ENCODE results near the gene APIP. TPM values are rescaled to one million over a fixed set of nuclear protein-coding genes. Genes with fewer than 3 reads are reported as not detected.

APIP gene
- polyA plus RNA-seq, 1 donor (not counting 4 experiments of a cell fraction or from before 2014, with no cell fraction given), result 10.9 TPM

DNA sequence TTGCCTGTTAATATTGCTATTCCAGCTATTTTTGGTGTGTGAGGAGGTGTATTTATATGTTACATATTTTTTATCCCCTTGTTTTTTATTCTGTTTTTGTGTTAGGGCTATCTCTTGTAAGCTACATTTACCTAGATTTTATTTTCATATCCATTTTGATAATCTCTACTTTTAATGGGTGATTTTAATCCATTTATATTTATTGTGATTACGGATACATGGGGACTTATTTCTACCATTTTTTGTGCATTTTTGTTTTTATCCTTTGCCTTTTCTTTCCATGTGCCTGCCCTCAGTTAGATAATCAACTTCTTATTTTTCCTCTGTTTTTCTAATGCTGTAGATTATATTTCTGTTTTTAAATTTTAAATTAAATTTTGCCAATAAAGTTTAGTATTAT lies 28.5 kb upstream of the APIP start:
- H3K4me1 ChIP-seq (ENCODE audit: control insufficient read depth, extremely low read depth, insufficient read depth, low read length), result no peaks in the 10 kb centered on the region
- no peaks in the 10 kb centered on the region for H3K9me3 ChIP-seq (ENCODE audit: control insufficient read depth, low read depth, low read length)
- H3K4me3 ChIP-seq (ENCODE audit: control insufficient read depth in 2 of 3, extremely low read depth in 1 of 3, insufficient read depth in 2 of 3, low read depth in 1 of 3, low read length in 3 of 3), result no peak overlapping the region
- H3K36me3 ChIP-seq (ENCODE audit: control insufficient read depth in 2 of 2, extremely low read depth in 1 of 2, insufficient read depth in 2 of 2, low read length in 2 of 2), result no peaks in the 10 kb centered on the region
- H2AFZ ChIP-seq (ENCODE audit: control insufficient read depth, low read length), result no peak overlapping the region
- DNase-seq (ENCODE audit: low read depth, low spot score) (no peak), FAIRE-seq (no peak)
- TF ChIP-seq, protein P1, sequence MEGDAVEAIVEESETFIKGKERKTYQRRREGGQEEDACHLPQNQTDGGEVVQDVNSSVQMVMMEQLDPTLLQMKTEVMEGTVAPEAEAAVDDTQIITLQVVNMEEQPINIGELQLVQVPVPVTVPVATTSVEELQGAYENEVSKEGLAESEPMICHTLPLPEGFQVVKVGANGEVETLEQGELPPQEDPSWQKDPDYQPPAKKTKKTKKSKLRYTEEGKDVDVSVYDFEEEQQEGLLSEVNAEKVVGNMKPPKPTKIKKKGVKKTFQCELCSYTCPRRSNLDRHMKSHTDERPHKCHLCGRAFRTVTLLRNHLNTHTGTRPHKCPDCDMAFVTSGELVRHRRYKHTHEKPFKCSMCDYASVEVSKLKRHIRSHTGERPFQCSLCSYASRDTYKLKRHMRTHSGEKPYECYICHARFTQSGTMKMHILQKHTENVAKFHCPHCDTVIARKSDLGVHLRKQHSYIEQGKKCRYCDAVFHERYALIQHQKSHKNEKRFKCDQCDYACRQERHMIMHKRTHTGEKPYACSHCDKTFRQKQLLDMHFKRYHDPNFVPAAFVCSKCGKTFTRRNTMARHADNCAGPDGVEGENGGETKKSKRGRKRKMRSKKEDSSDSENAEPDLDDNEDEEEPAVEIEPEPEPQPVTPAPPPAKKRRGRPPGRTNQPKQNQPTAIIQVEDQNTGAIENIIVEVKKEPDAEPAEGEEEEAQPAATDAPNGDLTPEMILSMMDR (optimal IDR thresholded peaks at IDR 0.05 in 1 of 3, IDR thresholded peaks at IDR 0.05 in 1 of 3, conservative IDR thresholded peaks at IDR 0.05 in 1 of 3; ENCODE audit: extremely low read depth in 1 of 3, insufficient read depth in 2 of 3, low read length in 3 of 3), result no peak
- TF ChIP-seq EZH2 (IDR thresholded peaks at IDR 0.05; ENCODE audit: low read length), result no peak
- peaks cover 14% of the 10 kb centered on the region for H3K79me2 ChIP-seq (ENCODE audit: control insufficient read depth, insufficient read depth, low read length)
- no peaks in the 10 kb centered on the region for H4K20me1 ChIP-seq (ENCODE audit: control insufficient read depth, extremely low read depth, insufficient read depth, low read length)
- dilution Hi-C loops (cut with MboI; ENCODE audit: extremely low pct_ligation_motif_present, low sequenced_read_pairs), result no loop called here
- H3K9me1 ChIP-seq (ENCODE audit: control insufficient read depth, extremely low read depth, insufficient read depth, low read length), result no peaks in the 10 kb centered on the region
- H3K4me2 ChIP-seq (ENCODE audit: control insufficient read depth, extremely low read depth, insufficient read depth, low read depth, low read length), result no peak overlapping the region
- H3K9ac ChIP-seq (ENCODE audit: control insufficient read depth, extremely low read depth, insufficient read depth, low read length), result no peak overlapping the region
- no peak overlapping the region for H3K27ac ChIP-seq (ENCODE audit: control insufficient read depth, insufficient read depth, low read length)
- no peaks in the 10 kb centered on the region for H3K27me3 ChIP-seq (ENCODE audit: control insufficient read depth, extremely low read depth, insufficient read depth, low read length)

DNA sequence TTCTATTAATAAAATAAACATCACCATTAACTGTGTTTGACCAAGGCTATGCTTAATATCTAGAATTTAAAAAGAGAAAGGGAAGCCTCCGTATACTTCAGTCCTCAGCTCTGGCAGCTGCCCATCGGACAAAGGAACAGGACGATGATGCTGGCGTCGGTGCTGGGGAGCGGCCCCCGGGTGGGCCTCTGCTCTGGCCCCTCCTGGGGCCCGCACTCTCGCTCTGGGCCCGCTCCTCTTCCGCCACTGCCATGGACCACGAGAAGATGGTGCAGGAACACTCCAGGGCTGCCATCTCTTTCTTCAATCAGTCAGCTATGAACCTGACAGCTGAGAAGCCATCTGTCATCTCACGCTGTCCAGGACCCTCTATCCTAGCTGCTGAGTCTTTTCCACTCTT lies 25.5 kb upstream of the APIP start:
- Histone ChIP-seq H3K9ac (ENCODE audit: control insufficient read depth, extremely low read depth, insufficient read depth, low read length) (no peak overlapping the region), H2AFZ (ENCODE audit: control insufficient read depth, low read length) (no peak overlapping the region), H3K27ac (ENCODE audit: control insufficient read depth, insufficient read depth, low read length) (no peak overlapping the region), H3K9me1 (ENCODE audit: control insufficient read depth, extremely low read depth, insufficient read depth, low read length) (no peaks in the 10 kb centered on the region), H3K27me3 (ENCODE audit: control insufficient read depth, extremely low read depth, insufficient read depth, low read length) (no peaks in the 10 kb centered on the region), H3K4me3 (ENCODE audit: control insufficient read depth in 2 of 3, extremely low read depth in 1 of 3, insufficient read depth in 2 of 3, low read depth in 1 of 3, low read length in 3 of 3) (no peak overlapping the region), H3K4me1 (ENCODE audit: control insufficient read depth, extremely low read depth, insufficient read depth, low read length) (no peaks in the 10 kb centered on the region), H3K4me2 (ENCODE audit: control insufficient read depth, extremely low read depth, insufficient read depth, low read depth, low read length) (no peak overlapping the region), H4K20me1 (ENCODE audit: control insufficient read depth, extremely low read depth, insufficient read depth, low read length) (no peaks in the 10 kb centered on the region), H3K9me3 (ENCODE audit: control insufficient read depth, low read depth, low read length) (no peaks in the 10 kb centered on the region), H3K36me3 (ENCODE audit: control insufficient read depth in 2 of 2, extremely low read depth in 1 of 2, insufficient read depth in 2 of 2, low read length in 2 of 2) (no peaks in the 10 kb centered on the region), H3K79me2 (ENCODE audit: control insufficient read depth, insufficient read depth, low read length) (peaks cover 14% of the 10 kb centered on the region)
- FAIRE-seq (no peak), DNase-seq (ENCODE audit: low read depth, low spot score) (no peak)
- TF ChIP-seq, protein P1 (optimal IDR thresholded peaks at IDR 0.05 in 1 of 3, IDR thresholded peaks at IDR 0.05 in 1 of 3, conservative IDR thresholded peaks at IDR 0.05 in 1 of 3; ENCODE audit: extremely low read depth in 1 of 3, insufficient read depth in 2 of 3, low read length in 3 of 3), result no peak
- no peak for TF ChIP-seq EZH2 (IDR thresholded peaks at IDR 0.05; ENCODE audit: low read length)
- dilution Hi-C loops (cut with MboI; ENCODE audit: extremely low pct_ligation_motif_present, low sequenced_read_pairs), result no loop called here
